IMR-90 (cell line): ENCODE results near the gene FCHSD2.

Experiments
- CEBPB ChIP-seq: IDR thresholded peaks from 2 replicates; pipeline ENCODE4 v1.6.1; 2012; ENCODE audit warnings: low read depth, low read length, improper control_type of control experiment
- CHD1 ChIP-seq: IDR thresholded peaks from 2 replicates; pipeline ENCODE4 v1.6.1; 2012; ENCODE audit warnings: low read depth, low read length, improper control_type of control experiment
- CTCF ChIP-seq: conservative IDR thresholded peaks from 2 replicates; pipeline ENCODE4 v1.5.1; 2012; ENCODE audit warnings: mild to moderate bottlenecking, low read depth, low read length, improper control_type of control experiment
- ELK1 ChIP-seq: fragments of 150-350 bp; IDR thresholded peaks from 2 replicates; pipeline ENCODE4 v1.6.1; 2016; ENCODE audit warnings: low read depth, mild to moderate bottlenecking, low read length, moderate library complexity, borderline replicate concordance
- FOS ChIP-seq: fragments of 150-350 bp; IDR thresholded peaks from 2 replicates; pipeline ENCODE4 v1.6.1; 2016; ENCODE audit warnings: low read depth, low read length
- MAFK ChIP-seq: IDR thresholded peaks from 2 replicates; pipeline ENCODE4 v1.6.1; 2012; ENCODE audit warnings: low read depth, low read length, improper control_type of control experiment
- MXI1 ChIP-seq: IDR thresholded peaks from 2 replicates; pipeline ENCODE4 v1.6.1; 2012; ENCODE audit warnings: low read depth, mild to moderate bottlenecking, low read length, moderate library complexity, borderline replicate concordance
- NFE2L2 ChIP-seq: fragments of 150-350 bp; IDR thresholded peaks from 2 replicates; pipeline ENCODE4 v1.6.1; 2016; ENCODE audit warnings: low read depth, mild to moderate bottlenecking, low read length
- POLR2A ChIP-seq: IDR thresholded peaks from 2 replicates; pipeline ENCODE4 v1.6.1; 2012; ENCODE audit warnings: mild to moderate bottlenecking, low read depth, low read length
- RAD21 ChIP-seq: IDR thresholded peaks from 2 replicates; pipeline ENCODE4 v1.6.1; 2012; ENCODE audit warnings: low read length, improper control_type of control experiment
- RCOR1 ChIP-seq: IDR thresholded peaks from 2 replicates; pipeline ENCODE4 v1.6.1; 2012; ENCODE audit warnings: mild to moderate bottlenecking, low read length, improper control_type of control experiment; ENCODE audit not compliant: insufficient replicate concordance
- RFX5 ChIP-seq: IDR thresholded peaks from 2 replicates; pipeline ENCODE4 v1.8.0; 2012; ENCODE audit warnings: low read depth, mild to moderate bottlenecking, low read length, moderate library complexity
- SMC3 ChIP-seq: fragments of 150-350 bp; IDR thresholded peaks from 2 replicates; pipeline ENCODE4 v1.6.1; 2016; ENCODE audit warnings: low read depth, mild to moderate bottlenecking, antibody characterized with exemption, low read length, moderate library complexity
- USF2 ChIP-seq: fragments of 150-350 bp; IDR thresholded peaks from 2 replicates; pipeline ENCODE4 v1.6.1; 2017; ENCODE audit warnings: mild to moderate bottlenecking, antibody characterized with exemption, low read length, low read depth

GRCh38 chr11:73004088-73004487 lies 138.0 kb downstream of the FCHSD2 start:
- no peak for TF ChIP-seq CTCF
- no peak for TF ChIP-seq NFE2L2
- no peak for TF ChIP-seq FOS
- TF ChIP-seq RFX5 = no peak
- TF ChIP-seq ELK1 = no peak
- no peak for TF ChIP-seq CEBPB
- no peak for TF ChIP-seq CHD1
- no peak for TF ChIP-seq POLR2A
- TF ChIP-seq RAD21 = no peak
- no peak for TF ChIP-seq USF2
- TF ChIP-seq MAFK = no peak
- no peak for TF ChIP-seq MXI1
- no peak for TF ChIP-seq RCOR1
- no peak for TF ChIP-seq SMC3
